MM.1S (cell line): ENCODE measurements around the gene TLE5.

Source experiments
- DNase-seq: peaks from one replicate; pipeline ENCODE4 v3.0.0-alpha.2; 2015
- H2AFZ ChIP-seq: fragments of 300-600 bp; sonication (generic); 2 replicates; pipeline ENCODE4 v1.6.0; 2016; ENCODE audit warnings: antibody characterized with exemption, low read length
- H3F3A ChIP-seq: fragments of 300-600 bp; sonication (generic); 2 replicates; pipeline ENCODE4 v1.6.1; 2016; ENCODE audit warnings: mild to moderate bottlenecking, antibody characterized with exemption, low read length, moderate library complexity, mixed read lengths; ENCODE audit not compliant: insufficient read depth
- H3K27ac ChIP-seq: fragments of 300-600 bp; sonication (generic); 2 replicates; pipeline ENCODE4 v1.5.1; 2016; ENCODE audit warnings: mild to moderate bottlenecking, low read length
- H3K27me3 ChIP-seq: fragments of 300-600 bp; sonication (generic); replicated peaks from 2 replicates; pipeline ENCODE4 v1.6.0; 2016; ENCODE audit warnings: low read length; ENCODE audit not compliant: insufficient read depth
- H3K36me3 ChIP-seq: fragments of 300-600 bp; sonication (generic); replicated peaks from 2 replicates; pipeline ENCODE4 v1.6.1; 2016; ENCODE audit warnings: mild to moderate bottlenecking, low read length, mixed read lengths; ENCODE audit not compliant: insufficient read depth
- H3K4me1 ChIP-seq: fragments of 300-600 bp; sonication (generic); 2 replicates; pipeline ENCODE4 v1.6.1; 2016; ENCODE audit warnings: low read length, mixed read lengths
- H3K4me2 ChIP-seq: fragments of 300-600 bp; sonication (generic); 2 replicates; pipeline ENCODE4 v1.6.0; 2016; ENCODE audit warnings: low read depth, low read length
- H3K4me3 ChIP-seq: fragments of 300-600 bp; sonication (generic); 2 replicates; pipeline ENCODE4 v1.5.1; 2016; ENCODE audit warnings: low read length, mixed read lengths
- H3K79me2 ChIP-seq: fragments of 300-600 bp; sonication (generic); 2 replicates; pipeline ENCODE4 v1.6.1; 2016; ENCODE audit warnings: mixed run types, low read length, mixed read lengths
- H3K9ac ChIP-seq: fragments of 300-600 bp; sonication (generic); 2 replicates; pipeline ENCODE4 v1.6.1; 2016; ENCODE audit warnings: low read length, mixed read lengths
- H3K9me2 ChIP-seq: fragments of 300-600 bp; sonication (generic); replicated peaks from 2 replicates; pipeline ENCODE4 v1.6.1; 2016; ENCODE audit warnings: mild to moderate bottlenecking, low read length, mixed read lengths; ENCODE audit not compliant: insufficient read depth
- H3K9me3 ChIP-seq: fragments of 300-600 bp; sonication (generic); replicated peaks from 2 replicates; pipeline ENCODE4 v1.6.1; 2016; ENCODE audit warnings: mild to moderate bottlenecking, low read length, mixed read lengths; ENCODE audit not compliant: insufficient read depth
- H4K20me1 ChIP-seq: fragments of 300-600 bp; sonication (generic); 2 replicates; pipeline ENCODE4 v1.6.1; 2016; ENCODE audit warnings: mild to moderate bottlenecking, low read length, moderate library complexity, mixed read lengths; ENCODE audit not compliant: insufficient read depth
- EZH2 ChIP-seq: fragments of 300-600 bp; sonication (generic); optimal IDR thresholded peaks from 2 replicates; pipeline ENCODE3; 2017; ENCODE audit warnings: low read depth, mild to moderate bottlenecking, antibody characterized with exemption, low read length, mixed read lengths
- EZH2phosphoT487 ChIP-seq: fragments of 300-600 bp; sonication (generic); IDR thresholded peaks from 2 replicates; pipeline ENCODE4 v1.6.1; 2018; ENCODE audit warnings: antibody characterized with exemption, low read length
- TF ChIP-seq, protein P1 (sequence below): fragments of 300-600 bp; sonication (generic); IDR thresholded peaks from 2 replicates; pipeline ENCODE4 v1.5.1; 2016; ENCODE audit warnings: antibody characterized with exemption, low read length, mixed read lengths

Gene TLE5

DNA sequence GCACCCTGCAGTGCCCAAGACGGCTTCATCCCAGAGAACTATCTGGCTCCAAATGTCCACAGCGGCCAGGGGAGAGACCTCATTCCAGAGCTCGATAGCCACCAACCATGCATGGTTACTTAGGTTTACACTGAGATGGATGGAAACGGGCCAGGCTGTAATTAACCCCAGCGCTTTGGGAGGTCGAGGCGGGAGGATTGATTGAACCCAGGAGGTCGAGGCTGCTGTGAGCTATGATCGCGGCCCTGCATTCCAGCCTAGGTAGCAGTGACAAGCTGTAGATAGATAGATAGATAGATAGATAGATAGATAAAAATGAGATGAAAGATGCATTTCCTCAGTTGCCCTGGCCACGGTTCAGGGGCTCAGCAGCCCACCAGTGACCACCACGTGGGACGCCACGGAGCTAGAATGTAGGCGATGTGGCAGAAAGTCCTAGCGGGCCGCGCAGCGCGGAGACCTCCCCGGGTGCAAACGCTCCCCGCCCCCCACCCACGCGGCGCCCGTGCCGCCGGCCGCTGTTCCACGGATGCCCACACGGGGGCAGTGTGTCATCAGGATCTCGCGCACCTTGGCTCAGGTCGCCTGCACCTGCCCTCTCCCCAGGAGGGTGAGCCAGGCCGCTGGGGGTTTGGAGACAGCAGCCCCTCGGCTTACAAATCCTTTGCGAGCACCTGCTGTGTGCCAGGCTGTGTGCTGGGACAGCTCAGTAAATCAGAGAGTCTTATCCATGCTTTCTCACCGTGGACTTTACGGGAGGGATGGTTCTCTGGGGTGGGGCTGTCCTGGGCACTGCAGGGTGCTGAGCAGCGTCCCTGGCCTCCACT is 13.5 kb upstream of the TLE5 start:
- Histone ChIP-seq H2AFZ (no peak overlapping the region), H3K9me3 (no peaks in the 10 kb centered on the region), H3K27ac (no peak overlapping the region), H3K4me3 (no peak overlapping the region), H4K20me1 (no peaks in the 10 kb centered on the region), H3K4me1 (no peaks in the 10 kb centered on the region), H3K9me2 (no peaks in the 10 kb centered on the region), H3K27me3 (peaks cover 57% of the 10 kb centered on the region), H3K9ac (no peak overlapping the region), H3K36me3 (no peaks in the 10 kb centered on the region), H3K4me2 (peak overlapping the region; percentile 53; the same call in 1 of the 2 replicates), H3K79me2 (no peaks in the 10 kb centered on the region), H3F3A (no peaks in the 10 kb centered on the region)
- TF ChIP-seq EZH2: no peak
- TF ChIP-seq, protein P1, sequence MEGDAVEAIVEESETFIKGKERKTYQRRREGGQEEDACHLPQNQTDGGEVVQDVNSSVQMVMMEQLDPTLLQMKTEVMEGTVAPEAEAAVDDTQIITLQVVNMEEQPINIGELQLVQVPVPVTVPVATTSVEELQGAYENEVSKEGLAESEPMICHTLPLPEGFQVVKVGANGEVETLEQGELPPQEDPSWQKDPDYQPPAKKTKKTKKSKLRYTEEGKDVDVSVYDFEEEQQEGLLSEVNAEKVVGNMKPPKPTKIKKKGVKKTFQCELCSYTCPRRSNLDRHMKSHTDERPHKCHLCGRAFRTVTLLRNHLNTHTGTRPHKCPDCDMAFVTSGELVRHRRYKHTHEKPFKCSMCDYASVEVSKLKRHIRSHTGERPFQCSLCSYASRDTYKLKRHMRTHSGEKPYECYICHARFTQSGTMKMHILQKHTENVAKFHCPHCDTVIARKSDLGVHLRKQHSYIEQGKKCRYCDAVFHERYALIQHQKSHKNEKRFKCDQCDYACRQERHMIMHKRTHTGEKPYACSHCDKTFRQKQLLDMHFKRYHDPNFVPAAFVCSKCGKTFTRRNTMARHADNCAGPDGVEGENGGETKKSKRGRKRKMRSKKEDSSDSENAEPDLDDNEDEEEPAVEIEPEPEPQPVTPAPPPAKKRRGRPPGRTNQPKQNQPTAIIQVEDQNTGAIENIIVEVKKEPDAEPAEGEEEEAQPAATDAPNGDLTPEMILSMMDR: peak; percentile 98
- DNase-seq: peak; percentile 43

- H3F3A ChIP-seq: no peaks in the 10 kb centered on the region
- H3K4me2 ChIP-seq: no peak overlapping the region
- no peaks in the 10 kb centered on the region for H4K20me1 ChIP-seq
- H3K9ac ChIP-seq: no peak overlapping the region
- peaks cover 39% of the 10 kb centered on the region for H3K27me3 ChIP-seq
- TF ChIP-seq EZH2phosphoT487 (no peak), EZH2 (no peak)
- TF ChIP-seq, protein P1: no peak
- no peaks in the 10 kb centered on the region for H3K4me1 ChIP-seq
- no peak overlapping the region for H3K4me3 ChIP-seq
- no peaks in the 10 kb centered on the region for H3K36me3 ChIP-seq
- no peaks in the 10 kb centered on the region for H3K9me3 ChIP-seq
- H3K27ac ChIP-seq: no peak overlapping the region
- H2AFZ ChIP-seq: no peak overlapping the region
- H3K79me2 ChIP-seq: no peaks in the 10 kb centered on the region
- DNase-seq: no peak
- H3K9me2 ChIP-seq: no peaks in the 10 kb centered on the region
Observed at GRCh38 chr19:3073931-3074595, 11.8 kb upstream of the TLE5 start.

- DNase-seq: no peak
Observed at GRCh38 chr19:3073159-3073563, 10.9 kb upstream of the TLE5 start.

More at GRCh38 chr19:3073159-3073563, 10.9 kb upstream of the TLE5 start:
- Histone ChIP-seq H3F3A (no peaks in the 10 kb centered on the region), H3K27me3 (peaks cover 35% of the 10 kb centered on the region), H3K9me3 (no peaks in the 10 kb centered on the region), H3K27ac (no peak overlapping the region), H3K79me2 (no peaks in the 10 kb centered on the region), H2AFZ (no peak overlapping the region), H3K36me3 (no peaks in the 10 kb centered on the region), H3K9me2 (no peaks in the 10 kb centered on the region), H3K4me3 (no peak overlapping the region), H4K20me1 (no peaks in the 10 kb centered on the region), H3K4me1 (no peaks in the 10 kb centered on the region), H3K9ac (no peak overlapping the region), H3K4me2 (no peak overlapping the region)
- TF ChIP-seq EZH2 (no peak), EZH2phosphoT487 (no peak)
- TF ChIP-seq, protein P1: no peak
